ENCODE results near the gene MYRIP.

Gene MYRIP

DNA sequence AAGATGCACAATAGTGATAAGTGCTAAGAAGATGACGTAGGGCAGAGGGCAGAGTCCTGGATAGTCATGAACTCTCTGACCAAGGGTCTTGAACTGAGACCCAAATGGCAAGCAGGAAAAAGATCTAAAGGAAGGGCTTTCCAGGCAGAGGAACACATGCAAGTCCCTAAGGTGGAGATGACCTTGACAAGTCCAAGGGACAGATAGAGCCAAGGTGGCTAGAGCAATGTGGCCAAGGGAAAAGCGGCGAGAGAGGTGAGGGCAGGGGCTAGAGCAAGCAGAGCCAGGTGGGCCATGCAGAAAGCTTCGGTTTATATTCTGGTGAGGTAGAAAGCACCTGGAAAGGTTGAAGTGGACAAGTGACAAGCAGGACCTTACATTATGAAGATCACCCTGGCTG, 414.4 kb downstream of the MYRIP start:
- H3K4me3 ChIP-seq (ENCODE audit: low read depth, low read length) = no peak overlapping the region
- no peak for DNase-seq (ENCODE audit: low read depth)
- TF ChIP-seq, protein P1, sequence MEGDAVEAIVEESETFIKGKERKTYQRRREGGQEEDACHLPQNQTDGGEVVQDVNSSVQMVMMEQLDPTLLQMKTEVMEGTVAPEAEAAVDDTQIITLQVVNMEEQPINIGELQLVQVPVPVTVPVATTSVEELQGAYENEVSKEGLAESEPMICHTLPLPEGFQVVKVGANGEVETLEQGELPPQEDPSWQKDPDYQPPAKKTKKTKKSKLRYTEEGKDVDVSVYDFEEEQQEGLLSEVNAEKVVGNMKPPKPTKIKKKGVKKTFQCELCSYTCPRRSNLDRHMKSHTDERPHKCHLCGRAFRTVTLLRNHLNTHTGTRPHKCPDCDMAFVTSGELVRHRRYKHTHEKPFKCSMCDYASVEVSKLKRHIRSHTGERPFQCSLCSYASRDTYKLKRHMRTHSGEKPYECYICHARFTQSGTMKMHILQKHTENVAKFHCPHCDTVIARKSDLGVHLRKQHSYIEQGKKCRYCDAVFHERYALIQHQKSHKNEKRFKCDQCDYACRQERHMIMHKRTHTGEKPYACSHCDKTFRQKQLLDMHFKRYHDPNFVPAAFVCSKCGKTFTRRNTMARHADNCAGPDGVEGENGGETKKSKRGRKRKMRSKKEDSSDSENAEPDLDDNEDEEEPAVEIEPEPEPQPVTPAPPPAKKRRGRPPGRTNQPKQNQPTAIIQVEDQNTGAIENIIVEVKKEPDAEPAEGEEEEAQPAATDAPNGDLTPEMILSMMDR (IDR thresholded peaks at IDR 0.05; ENCODE audit: insufficient read depth, low read depth, low read length, missing control alignments) = no peak

DNA sequence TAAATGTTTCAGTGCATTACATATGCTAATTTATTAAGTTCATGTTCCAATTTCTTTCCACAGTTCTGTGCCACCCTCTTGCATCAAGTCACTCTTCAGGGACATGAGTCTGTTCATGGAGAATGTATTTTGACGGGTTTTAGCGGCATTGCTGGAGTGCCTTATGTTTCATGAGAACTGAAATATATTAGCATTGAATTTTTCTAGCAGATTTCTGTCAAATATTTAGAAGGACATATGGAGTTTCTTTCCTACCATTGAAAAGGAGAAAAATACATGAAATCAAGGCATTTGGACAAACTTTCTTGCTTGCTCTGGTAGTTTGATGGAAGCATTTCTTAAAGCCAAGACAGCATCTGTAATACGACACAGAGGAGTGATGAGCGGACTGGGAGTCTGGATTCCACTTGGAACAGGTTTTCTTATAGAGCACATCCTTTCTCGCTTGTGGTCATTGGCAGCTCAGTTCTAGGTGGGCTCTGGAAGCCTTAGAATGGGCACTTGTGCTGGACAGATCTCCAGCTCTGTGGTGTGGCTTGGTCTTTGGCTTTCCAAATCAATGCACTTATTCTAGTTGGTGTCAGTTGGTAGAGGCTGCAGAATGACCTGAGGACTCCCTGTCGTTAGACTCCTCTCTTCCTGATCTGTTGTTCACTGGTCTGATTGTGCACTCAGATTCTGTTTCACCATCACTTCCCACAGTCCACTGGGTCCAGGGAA, 415.5 kb downstream of the MYRIP start:
- TF ChIP-seq, protein P1 (IDR thresholded peaks at IDR 0.05; ENCODE audit: insufficient read depth, low read depth, low read length, missing control alignments) = no peak
- no peak for DNase-seq (ENCODE audit: low read depth)
- no peak overlapping the region for H3K4me3 ChIP-seq (ENCODE audit: low read depth, low read length)

DNA sequence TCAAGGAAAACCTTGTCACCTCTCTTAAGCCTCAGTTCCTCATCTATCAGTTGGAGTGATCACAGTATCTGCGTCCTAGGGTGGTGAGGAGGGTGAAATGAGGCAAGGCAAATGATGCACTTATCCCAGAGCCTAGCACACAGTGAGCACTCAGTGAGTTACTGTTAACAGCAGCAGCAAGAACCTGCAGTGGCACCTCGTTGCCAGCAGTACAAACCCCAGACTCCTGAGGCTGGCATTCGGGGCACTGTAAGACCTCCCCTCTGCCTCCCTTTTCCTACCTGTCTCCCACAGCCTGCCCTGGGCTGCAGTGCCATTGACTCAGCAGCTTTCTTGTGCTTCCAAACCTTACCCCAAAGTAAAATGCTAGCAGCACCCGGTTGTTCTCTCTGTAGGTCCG, 417.2 kb downstream of the MYRIP start:
- no peak for DNase-seq (ENCODE audit: low read depth)
- H3K4me3 ChIP-seq (ENCODE audit: low read depth, low read length) = no peak overlapping the region
- TF ChIP-seq, protein P1 (IDR thresholded peaks at IDR 0.05; ENCODE audit: insufficient read depth, low read depth, low read length, missing control alignments) = no peak

DNA sequence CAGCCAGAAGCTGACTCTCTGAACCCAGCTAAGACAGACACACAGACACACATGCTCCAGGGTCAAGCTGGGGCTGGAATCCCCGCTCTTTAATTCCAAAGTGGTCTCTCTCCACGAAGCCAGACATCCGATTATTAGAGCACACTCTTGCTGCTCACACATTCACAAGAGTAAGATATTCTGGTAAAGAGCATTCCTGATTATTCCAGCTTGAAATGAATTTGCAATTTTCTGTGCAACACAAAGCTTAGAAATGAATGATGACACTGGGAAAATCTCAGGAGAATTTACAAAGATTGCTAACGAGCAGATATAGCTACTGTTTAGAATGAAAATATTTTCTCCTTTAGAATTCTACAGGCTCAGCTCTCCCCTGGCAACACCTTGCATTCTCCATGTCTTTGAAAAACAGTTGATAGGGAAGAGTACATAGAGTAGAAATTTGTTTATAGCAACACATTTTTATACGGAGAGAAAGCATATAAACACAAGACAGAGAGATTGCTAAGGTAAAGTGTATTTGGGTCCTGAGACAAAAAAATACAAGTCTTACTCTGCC, 419.5 kb downstream of the MYRIP start:
- DNase-seq (ENCODE audit: low read depth) = no peak
- TF ChIP-seq, protein P1 (IDR thresholded peaks at IDR 0.05; ENCODE audit: insufficient read depth, low read depth, low read length, missing control alignments) = no peak
- H3K4me3 ChIP-seq (ENCODE audit: low read depth, low read length) = no peak overlapping the region

DNA sequence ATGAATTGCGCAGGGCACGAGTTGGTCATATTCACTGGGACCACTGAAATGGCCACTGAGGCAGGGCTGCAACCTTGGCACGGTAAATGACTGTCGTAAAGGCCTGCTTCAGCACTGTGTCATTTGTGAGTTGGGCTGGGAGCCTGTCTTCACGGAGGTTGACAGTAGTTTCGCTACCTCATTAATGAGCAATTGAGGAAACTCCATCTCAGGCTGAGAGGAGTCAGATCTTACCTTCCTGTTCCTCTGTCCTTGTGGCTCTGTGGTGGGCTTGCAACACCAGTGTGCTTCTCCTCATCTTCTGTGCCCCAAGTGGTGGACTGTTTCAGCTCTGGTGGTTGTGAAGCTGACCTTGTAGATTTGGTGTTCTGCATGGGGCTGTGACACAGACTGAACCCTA, 420.0 kb downstream of the MYRIP start:
- TF ChIP-seq, protein P1 (IDR thresholded peaks at IDR 0.05; ENCODE audit: insufficient read depth, low read depth, low read length, missing control alignments) = no peak
- H3K4me3 ChIP-seq (ENCODE audit: low read depth, low read length) = no peak overlapping the region
- peak; percentile 40 for DNase-seq (ENCODE audit: low read depth)

DNA sequence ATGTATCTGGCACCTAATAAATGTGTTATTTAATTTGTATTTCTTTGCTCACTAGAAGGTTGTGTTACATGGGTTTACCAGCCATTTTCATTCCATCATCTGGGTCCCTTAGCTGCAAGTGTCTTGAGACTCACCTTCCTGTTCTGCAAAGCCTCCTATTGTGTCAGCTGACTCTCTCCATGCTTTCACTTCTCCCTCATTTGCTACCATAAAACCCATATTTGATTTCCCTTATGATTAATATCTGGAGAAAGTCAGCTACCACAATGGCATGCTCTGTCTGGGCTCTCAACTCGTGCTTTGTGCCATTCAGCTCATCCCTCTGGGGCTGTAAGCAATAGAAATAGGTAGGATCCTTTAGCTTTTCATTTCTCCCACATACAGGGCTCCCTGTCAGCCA, 420.6 kb downstream of the MYRIP start:
- no peak overlapping the region for H3K4me3 ChIP-seq (ENCODE audit: low read depth, low read length)
- TF ChIP-seq, protein P1 (IDR thresholded peaks at IDR 0.05; ENCODE audit: insufficient read depth, low read depth, low read length, missing control alignments) = no peak

DNA sequence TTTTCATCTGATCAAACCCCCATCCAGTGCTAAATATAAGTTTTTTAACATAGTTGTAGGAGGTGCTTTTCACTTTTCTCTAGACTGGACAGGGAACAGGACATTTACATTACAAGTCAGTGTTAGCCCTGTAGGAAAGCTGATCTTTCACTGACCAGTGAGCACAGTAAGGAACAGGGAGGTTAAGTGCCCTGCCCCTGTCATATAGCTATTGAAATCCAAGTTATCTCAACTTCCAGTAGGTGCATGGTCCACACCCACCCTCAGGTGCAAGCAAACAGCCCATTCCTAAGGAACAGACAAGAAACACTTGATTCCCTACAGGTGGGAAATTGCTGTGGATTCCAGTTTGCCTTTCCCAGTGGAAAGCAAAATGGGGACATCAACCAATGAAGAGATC, 421.0 kb downstream of the MYRIP start:
- no peak overlapping the region for H3K4me3 ChIP-seq (ENCODE audit: low read depth, low read length)
- TF ChIP-seq, protein P1 (IDR thresholded peaks at IDR 0.05; ENCODE audit: insufficient read depth, low read depth, low read length, missing control alignments) = no peak
- DNase-seq (ENCODE audit: low read depth) = no peak

More for the DNA sequence above, 420.6 kb downstream of the MYRIP start:
- DNase-seq (ENCODE audit: low read depth) = no peak

All from GM12865 (cell line).